Stimulated activated CD8-positive, alpha-beta memory T cell treated with anti-CD3 and anti-CD28 coated beads, Interleukin-4, amount 100 ng/mL, for 1 hour (primary cell): ENCODE results near the gene ACSBG1.

Experiments used
- DNase-seq, 2 donors: peaks; one replicate each; pipeline ENCODE4 v3.0.0-alpha.2; 2020; ENCODE audit warnings: low read depth in 2 of 2, low spot score in 1 of 2

Gene ACSBG1

DNA sequence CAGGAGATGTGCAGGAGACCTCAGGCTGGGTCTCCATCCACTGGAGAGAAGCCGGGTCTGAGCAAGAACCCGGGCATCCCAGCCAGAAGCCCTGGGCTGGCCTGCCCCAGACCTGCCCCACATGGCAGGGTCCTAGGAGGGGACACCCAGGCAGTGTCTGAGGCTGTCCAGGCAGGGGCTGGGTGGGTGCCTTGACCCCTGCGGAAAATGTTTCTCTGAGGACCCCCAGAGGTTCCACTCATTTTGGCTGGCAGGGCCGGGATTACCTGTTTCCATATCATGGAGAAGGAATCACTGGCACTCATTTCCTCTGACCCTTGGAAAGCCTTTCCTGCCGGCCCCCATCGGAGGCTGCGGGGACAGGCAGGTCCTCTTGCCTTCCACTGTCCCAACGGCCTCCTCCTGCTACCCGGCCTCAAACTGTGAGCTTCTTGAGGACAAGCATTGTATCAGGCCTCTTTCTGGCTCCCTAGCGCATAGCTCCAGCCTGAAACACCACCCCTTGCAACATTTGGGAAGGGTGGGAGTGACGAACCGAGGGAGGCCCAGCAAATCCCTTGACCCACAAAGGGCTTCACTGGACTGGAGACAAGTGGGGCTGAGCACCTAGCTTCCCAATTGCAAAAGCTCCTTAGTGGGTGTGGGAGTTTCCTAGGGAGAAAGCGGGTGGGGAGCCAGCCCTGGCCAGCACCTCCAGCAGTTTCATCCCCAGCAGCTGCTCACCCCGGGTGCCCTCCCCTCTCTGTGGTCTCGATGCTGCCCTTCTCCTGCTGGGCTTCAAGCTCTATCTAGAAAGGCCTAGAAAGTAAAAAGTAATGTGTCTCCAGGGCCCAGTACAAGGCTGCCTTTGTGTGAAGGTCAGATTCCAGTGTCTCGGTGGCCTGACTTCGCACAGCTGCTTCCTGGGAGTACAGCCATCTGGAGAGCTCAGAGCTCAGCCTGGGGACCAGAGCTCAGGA is 29.7 kb downstream of the ACSBG1 start:
- no peak for DNase-seq

DNA sequence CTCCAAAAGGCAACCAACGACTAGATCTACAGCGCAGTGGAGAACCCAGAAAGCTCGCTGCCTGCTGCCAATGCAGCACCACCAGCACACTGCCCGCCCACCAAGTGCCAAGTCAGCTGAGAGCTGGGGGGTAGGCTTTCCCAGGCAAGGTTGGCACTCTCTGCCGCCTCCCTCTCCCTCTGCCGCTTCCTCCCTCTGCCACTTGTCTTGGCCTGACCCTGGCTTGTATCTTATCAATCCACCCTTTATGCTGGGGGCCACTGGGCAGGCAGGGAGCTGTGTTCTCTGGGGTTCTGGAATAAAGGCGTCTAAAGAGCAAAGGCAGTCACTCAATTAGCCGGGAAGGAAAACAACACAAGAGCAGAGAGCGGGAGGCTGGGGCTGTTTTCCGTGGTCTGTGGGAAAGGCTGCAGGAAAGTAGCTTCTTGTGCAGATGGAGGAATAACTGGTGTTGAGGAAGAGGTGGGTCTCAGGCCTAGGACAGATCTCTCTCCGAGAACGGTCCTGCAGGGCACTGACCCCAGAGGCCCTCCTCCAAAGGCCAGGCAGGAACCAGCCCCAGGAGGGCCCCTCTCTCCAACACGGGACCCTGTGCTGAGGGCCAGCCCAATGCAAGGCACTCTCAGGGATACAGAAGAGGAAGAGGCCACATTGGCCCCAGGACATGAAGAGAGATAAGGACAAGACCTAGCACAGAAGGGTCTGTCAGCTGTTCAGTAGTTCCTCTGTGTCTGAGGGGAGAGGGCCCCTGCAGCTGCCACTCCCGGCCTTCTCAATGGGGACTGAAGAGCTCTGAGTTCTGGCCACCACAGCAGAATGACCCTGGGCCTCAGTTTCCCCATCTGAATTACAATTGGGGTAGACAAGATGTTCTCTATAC is 30.8 kb downstream of the ACSBG1 start:
- no peak for DNase-seq

DNA sequence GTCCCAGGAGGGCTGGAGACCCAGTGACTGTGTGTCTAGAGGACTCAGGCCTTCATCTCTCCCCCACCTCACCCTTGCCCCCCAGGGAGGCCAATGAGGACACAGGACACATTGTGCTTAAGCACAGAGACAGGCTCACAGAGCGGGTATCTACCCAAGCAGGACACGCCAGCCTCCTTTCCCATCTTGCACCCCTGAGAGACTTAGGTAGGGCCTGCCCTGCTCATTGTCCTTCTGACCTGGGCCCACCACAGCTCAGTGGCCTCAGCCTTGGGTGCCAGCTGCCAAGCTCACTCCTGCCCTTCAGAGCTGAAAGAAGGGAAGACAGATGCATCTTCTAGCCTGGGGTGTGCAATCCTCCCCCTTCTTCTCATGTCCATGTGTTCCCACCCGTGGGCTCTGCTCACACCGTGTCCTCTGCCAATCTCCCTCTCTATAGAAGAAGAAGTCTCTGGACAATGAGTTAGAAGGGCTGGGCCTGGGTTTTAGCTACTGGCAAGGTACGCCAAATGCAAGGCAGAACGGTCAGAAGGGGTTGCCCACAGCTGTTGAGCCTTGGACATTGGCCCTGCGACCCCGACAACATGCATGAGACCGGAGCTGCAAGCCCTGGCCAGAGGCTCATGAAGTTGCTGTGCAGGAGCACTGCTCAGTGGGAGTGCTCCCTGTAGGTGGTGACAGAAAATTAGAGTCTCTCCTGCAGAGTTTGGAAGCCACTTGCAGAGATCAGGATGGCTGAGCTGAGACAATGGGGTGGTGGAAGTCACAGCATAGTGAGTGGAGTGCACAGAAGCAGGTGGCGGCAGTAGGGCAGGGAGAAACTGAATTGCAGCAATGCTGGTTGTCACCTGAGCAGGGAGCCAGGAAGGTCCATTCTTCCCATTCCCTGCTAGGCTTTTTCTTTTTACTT is 32.8 kb downstream of the ACSBG1 start:
- DNase-seq, result no peak

DNA sequence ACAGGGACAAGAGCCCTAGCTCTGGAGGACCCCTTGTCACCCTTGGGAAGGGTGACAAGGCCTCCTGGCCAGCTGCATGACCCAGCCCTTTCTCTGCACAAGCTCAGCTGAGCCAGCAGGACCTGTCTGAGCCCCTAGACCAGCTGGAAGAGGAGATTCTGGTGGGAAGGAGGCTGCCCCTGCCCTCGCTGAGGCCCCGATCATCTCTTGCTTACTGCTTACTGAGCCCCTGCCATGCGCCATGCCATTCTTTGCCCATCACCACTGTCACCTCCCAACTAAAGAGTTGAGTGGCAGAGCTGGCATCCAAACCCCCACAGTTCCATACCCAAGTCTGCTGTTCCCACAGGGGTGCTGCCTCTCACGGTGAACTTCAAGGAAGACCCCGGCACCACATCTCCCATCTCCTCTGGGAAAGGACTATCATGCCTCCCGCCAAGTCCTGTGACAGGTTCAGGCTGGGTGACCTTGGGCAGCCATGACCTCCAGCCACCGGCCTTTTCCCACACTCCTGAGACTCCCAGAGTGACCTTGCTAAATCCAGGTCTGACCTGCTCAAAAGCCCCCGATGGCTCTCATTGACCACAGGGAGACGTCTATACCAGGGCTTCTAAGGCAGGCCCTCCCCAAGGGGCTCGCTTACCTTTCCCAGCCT is 34.0 kb downstream of the ACSBG1 start:
- DNase-seq, result no peak

DNA sequence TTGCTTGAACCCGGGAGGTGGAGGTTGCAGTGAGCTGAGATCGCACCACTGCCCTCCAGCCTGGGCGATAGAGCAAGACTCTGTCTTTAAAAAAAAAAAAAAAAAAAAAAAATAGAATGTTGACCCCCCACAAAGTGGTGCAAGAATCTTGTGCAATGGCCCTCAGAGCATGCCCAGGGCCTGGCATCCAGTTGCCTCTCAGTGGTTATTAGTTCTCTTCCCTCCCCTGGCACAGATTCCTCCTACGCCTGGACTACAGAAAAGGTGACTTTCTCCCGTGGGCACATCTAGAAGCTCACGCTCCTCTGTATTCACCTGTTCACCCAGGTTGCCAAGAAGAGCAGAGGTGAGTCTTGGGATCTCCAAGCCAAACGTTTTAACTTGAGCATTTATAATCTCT is 36.7 kb downstream of the ACSBG1 start:
- DNase-seq, result no peak

DNA sequence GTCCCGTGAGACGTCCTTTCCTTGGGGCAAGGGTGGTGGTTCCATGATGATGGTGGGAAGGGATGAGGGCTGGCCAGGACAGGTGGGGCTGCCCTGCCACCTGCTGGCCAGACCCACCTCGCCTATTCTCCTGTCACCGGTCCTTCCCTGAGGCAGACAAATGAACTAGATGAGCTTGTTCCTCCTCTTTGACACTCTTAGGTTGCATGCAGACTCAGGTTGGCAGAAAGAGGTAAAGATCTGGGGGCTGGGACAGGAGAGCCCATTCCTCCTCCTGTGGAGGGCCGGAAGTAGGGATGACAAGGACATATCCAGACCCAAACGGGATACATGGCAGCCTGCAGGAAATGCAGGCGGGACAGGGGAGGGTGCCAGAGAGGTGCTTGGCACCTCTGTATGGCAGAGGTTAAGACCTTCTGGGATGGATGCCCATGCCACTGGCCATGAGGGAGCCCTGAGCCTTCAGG is 38.6 kb downstream of the ACSBG1 start:
- DNase-seq, result no peak

DNA sequence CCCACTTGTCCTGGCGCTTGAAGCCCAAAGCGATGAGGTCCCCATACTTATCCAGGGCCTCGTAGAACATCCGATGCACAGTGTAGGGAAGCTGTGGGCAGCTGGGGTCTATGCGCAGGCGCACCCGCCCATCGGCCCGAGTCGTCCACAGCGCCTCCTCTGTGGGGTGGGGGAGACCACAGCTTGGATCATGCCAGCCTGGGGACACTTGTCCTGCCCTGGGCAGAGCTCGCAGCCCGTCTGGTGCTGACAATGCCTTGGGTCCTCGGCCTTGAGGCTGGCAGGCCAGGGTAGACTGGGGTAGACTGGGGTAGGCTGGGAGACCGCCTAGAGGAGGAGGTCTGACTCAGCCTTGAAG is 39.8 kb downstream of the ACSBG1 start:
- DNase-seq, result no peak

DNA sequence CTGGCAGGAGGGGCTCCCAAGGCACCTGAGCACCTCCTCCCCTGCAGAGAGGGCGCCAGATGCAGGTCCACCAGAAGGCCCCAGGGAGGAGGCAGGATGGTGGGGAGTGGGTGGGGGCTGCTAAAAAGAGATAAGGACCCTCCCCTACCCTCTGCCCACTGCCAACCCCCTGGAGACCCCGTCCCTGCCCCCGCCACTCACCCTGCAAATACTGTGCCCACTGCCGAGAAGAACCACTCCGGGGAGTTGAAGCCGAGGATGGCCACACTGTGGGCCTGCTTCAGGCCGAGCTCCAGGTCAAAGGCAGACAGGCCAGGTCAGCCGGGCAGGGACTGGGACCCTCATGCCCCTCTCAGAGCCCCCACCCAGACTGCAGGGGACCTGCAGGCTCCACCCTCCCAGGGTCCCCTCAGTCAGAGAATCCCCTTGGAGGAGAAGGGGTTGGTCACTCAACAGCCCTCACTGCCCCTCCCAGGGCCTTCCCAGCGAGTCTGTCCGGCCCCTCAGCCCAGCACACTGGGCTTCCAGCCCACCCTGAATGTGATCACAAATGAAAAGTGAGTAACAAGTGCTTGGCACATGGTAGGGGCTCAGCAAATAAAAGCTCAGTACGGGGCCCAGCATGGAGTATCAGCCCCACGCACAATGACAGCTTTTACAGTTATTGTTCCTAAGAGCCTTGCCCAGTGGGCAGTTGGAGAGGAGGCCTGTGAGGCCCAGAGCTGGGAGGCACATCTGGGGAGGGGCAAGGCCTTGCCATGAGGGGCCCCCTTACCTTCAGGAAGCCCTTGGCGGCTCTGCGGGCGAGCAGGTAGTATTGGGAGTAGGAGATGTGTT is 40.4 kb downstream of the ACSBG1 start:
- no peak for DNase-seq

DNA sequence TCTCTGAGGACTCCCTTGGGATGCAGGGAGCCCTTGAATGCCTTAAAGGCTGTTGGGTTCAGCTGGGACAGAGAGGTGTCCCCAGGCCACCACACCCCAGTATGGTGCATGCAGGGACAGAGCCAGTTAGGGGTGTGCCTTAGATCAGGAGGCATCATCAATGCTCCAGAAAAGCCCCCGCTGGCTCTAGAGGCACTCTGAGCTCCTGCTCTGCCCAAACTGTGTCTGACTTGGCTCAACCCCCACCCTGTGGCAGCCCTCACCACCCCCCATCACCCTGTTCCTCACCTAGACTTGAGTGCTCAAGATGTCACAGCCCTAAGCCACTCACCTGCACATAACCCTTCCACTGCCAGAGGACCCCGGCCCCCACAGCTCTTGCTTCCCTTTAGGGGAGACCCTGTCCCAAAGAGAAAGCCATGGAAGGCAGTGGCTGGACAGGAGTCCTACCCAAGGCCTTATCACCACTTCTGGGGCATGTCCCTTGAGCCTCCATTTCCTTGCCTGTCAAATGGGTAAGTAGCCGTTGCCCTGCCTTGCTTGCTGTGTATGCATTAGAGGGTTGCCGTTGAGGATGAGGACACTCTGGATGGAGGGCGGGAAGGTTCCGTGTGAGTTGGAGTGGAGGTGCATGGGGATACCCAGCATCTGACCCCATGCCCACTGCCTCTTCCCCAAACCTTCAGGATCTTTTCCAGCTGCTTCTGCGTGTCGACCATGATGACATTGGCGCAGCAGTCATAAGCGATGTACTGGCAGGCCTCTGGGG is 41.4 kb downstream of the ACSBG1 start:
- no peak for DNase-seq

DNA sequence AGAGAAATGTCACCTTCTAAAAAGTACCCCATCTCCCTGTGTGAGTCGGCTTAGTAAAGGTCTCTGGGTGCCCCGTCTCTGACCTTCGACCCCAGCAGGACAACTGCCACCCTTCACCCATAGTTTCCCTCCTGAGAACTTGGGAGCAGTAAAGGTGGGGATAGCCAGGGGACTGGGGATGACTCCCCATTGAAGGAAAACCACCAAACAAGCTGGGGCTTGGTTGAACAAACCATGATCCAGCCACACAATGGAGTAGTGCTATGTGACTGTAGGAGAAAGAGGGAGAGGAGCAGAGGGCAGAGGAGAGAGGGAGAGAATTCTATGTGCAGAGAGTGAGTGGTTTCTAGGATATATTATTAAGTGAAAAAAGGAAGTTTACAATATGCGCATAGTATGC is 51.5 kb downstream of the ACSBG1 start:
- no peak for DNase-seq

DNA sequence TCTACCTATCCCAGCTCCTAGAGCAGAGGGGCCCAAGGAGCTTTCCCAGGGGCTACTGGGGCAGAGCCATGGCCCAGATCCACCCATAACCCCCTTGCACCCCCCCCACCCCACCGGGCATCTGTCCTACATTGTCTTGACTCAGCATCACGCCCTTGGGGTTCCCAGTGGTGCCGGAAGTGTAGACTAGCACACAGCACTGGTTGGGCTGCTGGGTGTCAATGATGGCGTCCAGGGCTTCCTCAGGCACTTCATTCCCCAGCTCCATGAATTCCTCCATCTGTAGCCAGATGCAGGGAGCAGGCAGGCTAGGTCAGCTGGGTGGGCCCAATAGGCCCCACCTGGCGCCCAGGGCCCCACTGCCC is 52.0 kb downstream of the ACSBG1 start:
- DNase-seq, result no peak

DNA sequence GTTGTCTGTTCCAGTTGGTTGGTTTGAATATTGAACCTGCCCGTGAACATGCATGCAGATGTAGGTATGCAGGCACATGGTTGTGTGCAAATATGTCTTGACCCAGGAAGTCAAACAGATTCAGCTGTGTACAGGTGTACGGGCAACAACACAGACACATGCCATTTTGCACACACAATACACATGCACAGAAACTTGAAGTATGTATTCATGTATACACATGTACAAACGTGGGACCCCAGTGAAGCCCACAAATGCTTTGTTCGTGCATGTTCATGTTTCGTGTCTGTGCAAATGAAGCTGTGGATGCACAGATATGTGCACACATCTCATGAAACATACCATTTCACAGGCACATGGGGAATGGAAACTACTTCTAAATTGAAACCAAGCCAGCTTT is 54.5 kb downstream of the ACSBG1 start:
- no peak for DNase-seq

DNA sequence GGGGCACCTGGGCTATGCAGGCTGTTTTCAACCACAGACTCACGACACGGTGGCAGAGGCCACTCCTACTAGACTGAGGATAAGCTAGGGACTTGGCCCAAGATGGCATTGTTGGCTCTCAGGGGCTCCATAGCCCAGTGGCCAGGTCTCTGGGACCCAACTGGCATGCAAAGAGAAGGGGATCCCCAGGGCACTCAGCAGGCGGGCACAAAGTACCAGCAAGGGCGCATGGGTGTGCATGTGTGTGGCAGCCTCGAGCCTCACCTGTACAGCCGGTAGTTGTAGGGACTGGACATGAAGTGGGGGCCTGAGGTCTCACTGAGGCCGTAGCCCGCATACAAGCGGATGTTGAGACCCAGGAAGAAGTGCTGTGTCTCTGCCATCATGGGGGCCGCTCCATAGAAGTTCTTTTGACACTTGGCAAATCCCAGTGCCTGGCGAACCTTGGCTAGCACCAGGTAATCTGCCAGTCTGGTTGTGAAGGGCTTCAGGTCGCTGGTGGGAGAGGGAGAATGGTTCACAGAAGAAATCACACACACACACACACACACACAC is 55.0 kb downstream of the ACSBG1 start:
- no peak for DNase-seq

DNA sequence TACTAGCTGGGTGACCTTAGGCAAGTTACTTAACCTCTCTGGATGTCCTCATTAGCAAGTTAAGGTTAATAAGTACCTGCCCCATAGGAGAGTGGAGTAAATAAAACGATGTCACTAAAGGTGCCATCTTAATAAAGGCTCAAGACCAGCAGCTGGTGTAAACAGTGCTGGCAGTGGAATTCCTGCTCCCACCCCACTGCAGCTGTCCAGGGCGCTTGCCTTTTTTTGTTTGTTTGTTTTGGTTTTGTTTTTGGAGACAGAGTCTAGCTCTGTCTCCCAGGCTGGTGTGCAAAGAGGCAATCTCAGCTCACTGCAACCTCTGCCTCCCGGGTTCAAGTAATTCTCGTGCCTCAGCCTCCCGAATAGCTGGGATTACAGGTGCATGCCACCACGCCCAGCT is 56.3 kb downstream of the ACSBG1 start:
- DNase-seq, result no peak

DNA sequence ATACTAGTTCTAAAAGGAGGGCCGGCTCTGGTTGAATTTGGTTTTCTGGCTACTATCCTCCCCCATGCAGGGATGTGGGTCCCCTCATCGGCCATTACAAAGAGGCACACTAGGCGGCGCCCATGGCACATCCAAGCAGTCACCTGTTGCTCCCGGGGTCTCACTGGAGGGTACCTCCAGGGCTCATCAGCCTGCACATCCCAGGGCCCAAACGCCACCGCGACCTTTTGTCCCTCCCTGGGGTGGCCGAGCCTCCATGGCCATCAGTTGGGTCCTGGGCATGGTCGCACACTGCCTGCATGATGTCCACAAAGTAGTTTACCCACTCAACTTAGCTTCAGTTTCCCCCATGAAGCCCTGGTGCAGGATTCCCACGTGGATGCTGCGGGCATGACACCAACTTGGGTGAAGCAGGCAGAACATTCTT is 56.9 kb downstream of the ACSBG1 start:
- DNase-seq, result no peak

DNA sequence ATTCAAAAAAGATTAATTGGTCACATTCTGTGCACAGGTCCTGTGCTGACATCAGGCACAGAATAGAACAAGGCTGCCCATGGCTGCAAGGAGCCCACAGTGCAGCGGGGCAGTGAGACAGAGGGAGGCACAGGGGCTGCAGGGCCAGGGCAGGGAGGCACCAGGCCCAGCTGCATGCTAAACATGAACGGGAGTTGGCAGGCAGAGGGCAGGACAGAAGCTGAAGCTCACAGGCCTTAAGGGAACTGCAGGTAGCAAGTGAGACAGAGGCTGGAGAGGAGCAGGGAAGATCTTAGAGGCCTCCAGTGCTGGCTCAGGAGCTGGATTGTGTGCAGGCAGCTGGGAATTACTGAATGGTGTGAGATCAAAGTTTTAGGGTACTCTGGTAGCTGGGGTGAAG is 59.0 kb downstream of the ACSBG1 start:
- DNase-seq, result no peak

DNA sequence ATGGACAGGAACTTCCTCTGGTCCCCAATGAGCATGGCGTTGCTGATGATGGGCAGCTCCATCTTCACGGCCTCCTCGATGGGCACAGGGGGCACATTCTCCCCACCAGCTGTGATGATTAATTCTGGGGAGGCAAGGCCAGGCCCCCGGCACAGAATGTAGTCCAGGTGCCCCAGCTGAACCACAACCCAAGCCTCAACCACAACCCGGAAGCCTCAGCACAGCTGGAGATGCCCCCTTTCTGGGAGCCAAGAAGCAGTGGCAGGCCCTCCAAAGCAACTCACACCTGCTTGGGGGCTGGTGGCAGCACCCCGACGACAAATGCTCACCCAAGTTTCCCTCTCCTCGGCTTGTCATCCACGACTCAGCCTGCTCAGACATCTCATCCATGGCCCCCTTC is 60.0 kb downstream of the ACSBG1 start:
- no peak for DNase-seq

DNA sequence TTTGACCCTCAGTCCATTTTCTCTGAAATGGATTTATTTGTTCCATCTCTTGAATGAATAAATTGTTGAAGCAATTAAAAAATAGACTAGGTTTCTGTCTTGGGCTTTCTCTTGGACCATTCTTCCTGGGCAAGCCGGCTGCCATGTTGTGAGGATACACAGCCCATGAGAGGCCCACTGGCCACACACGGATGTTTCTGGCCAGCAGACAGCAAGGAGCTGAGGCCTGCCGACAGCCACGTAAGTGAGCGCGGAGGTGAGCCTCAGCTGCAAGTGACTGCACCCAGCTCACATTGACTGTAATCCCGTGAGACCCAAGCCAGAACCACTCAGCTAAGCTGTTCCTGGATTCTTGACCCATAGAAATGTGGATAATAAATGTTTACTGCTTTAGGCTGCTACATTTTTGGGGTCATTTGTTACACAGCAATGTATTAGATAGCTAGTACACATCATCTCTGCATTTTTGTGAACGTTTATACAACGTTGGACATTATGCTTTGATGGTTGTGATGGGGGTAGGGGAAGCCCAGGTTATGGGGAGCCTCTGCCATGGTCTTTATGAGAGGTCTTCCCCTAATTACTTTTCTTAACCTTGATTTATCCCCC is 62.4 kb downstream of the ACSBG1 start:
- no peak for DNase-seq
